Liver (tissue), 9 donors: Measurements from ENCODE around the gene C5. TPM values are rescaled to one million over a fixed set of nuclear protein-coding genes. Genes with fewer than 3 reads are reported as not detected.

Experiments used
- DNase-seq: peaks from one replicate; pipeline ENCODE4 v3.0.0-alpha.2; 2017; ENCODE audit warnings: low spot score
- H3K27ac ChIP-seq, 2 donors: one replicate each; pipeline ENCODE4 v1.7.0; 2013; ENCODE audit warnings: inconsistent platforms in 2 of 2, low read length in 2 of 2, control low read depth in 1 of 2, low read depth in 1 of 2, mild to moderate bottlenecking in 1 of 2
- H3K27me3 ChIP-seq, 4 donors: one replicate each; pipeline versions ENCODE4 v1.6.1 to v1.7.0; 2013; ENCODE audit warnings: low read length in 3 of 4, inconsistent platforms in 1 of 4, mild to moderate bottlenecking in 1 of 4, moderate library complexity in 1 of 4; ENCODE audit not compliant: control insufficient read depth in 4 of 4, insufficient read depth in 4 of 4
- H3K36me3 ChIP-seq, 4 donors: one replicate each; pipeline versions ENCODE4 v1.6.1 to v1.7.0; 2013; ENCODE audit warnings: low read length in 3 of 4, mild to moderate bottlenecking in 3 of 4, low read depth in 1 of 4, moderate library complexity in 1 of 4; ENCODE audit not compliant: control insufficient read depth in 4 of 4, insufficient read depth in 3 of 4
- H3K4me1 ChIP-seq, 4 donors: one replicate each; pipeline versions ENCODE4 v1.6.1 to v1.7.0; 2013; ENCODE audit warnings: low read length in 3 of 4, mild to moderate bottlenecking in 3 of 4, moderate library complexity in 1 of 4; ENCODE audit not compliant: control insufficient read depth in 4 of 4, insufficient read depth in 4 of 4
- H3K4me3 ChIP-seq, 3 donors: one replicate each; pipeline versions ENCODE4 v1.6.1 to v1.7.0; 2013; ENCODE audit warnings: low read length in 3 of 3, control low read depth in 1 of 3, low read depth in 1 of 3, mild to moderate bottlenecking in 1 of 3
- H3K9ac ChIP-seq, 2 donors: one replicate each; pipeline ENCODE4 v1.7.0; 2013; ENCODE audit warnings: low read length in 2 of 2, mild to moderate bottlenecking in 2 of 2, moderate library complexity in 2 of 2, control low read depth in 1 of 2, low read depth in 1 of 2
- H3K9me3 ChIP-seq, 4 donors: one replicate each; pipeline versions ENCODE4 v1.6.1 to v1.7.0; 2013; ENCODE audit warnings: low read length in 3 of 4; ENCODE audit not compliant: control insufficient read depth in 4 of 4
- EGR1 ChIP-seq, 2 donors: IDR thresholded peaks; 2 replicates each; pipeline ENCODE4 v1.6.1; 2016 to 2018; ENCODE audit warnings: antibody characterized with exemption in 2 of 2, low read depth in 2 of 2
- FOXA1 ChIP-seq: IDR thresholded peaks from 2 replicates; pipeline ENCODE4 v1.6.1; 2016; ENCODE audit warnings: antibody characterized with exemption
- FOXA2 ChIP-seq: IDR thresholded peaks from 2 replicates; pipeline ENCODE4 v1.6.1; 2016; ENCODE audit warnings: antibody characterized with exemption
- GABPA ChIP-seq, 2 donors: IDR thresholded peaks in 1 of 2; conservative IDR thresholded peaks in 1 of 2; 2 replicates each; pipeline ENCODE4 v1.6.1; 2016; ENCODE audit warnings: antibody characterized with exemption in 2 of 2, mild to moderate bottlenecking in 1 of 2, moderate library complexity in 1 of 2
- HNF4A ChIP-seq, 2 donors: conservative IDR thresholded peaks; 2 replicates each; pipeline ENCODE4 v1.6.1; 2016; ENCODE audit warnings: antibody characterized with exemption in 2 of 2, mild to moderate bottlenecking in 2 of 2
- HNF4G ChIP-seq: IDR thresholded peaks from 2 replicates; pipeline ENCODE4 v1.6.1; 2016; ENCODE audit warnings: antibody characterized with exemption
- JUND ChIP-seq, 2 donors: IDR thresholded peaks; 2 replicates each; pipeline ENCODE4 v1.6.1; 2016; ENCODE audit warnings: antibody characterized with exemption in 2 of 2
- NR2F2 ChIP-seq: IDR thresholded peaks from 2 replicates; pipeline ENCODE4 v1.6.1; 2016; ENCODE audit warnings: antibody characterized with exemption
- RAD21 ChIP-seq, 2 donors: IDR thresholded peaks; 2 replicates each; pipeline ENCODE4 v1.6.1; 2016; ENCODE audit warnings: antibody characterized with exemption in 2 of 2, mild to moderate bottlenecking in 2 of 2
- RXRA ChIP-seq, 2 donors: IDR thresholded peaks; 2 replicates each; pipeline ENCODE4 v1.6.1; 2017 to 2018; ENCODE audit warnings: antibody characterized with exemption in 2 of 2, mild to moderate bottlenecking in 1 of 2
- SP1 ChIP-seq: IDR thresholded peaks from 2 replicates; pipeline ENCODE4 v1.6.1; 2018; ENCODE audit warnings: antibody characterized with exemption, mild to moderate bottlenecking
- TAF1 ChIP-seq: conservative IDR thresholded peaks from 2 replicates; pipeline ENCODE4 v1.6.1; 2016; ENCODE audit warnings: antibody characterized with exemption, mild to moderate bottlenecking
- YY1 ChIP-seq: IDR thresholded peaks from 2 replicates; pipeline ENCODE4 v1.6.1; 2016; ENCODE audit warnings: antibody characterized with exemption, mild to moderate bottlenecking
- WGBS: extraction: QIAGEN DNeasy Blood & Tissue Kit; methylation state at CpG from one replicate; pipeline ENCODE4 v1.1.7; 2013; 5-methylcytosine and 5-hydroxymethylcytosine counted together
- polyA plus RNA-seq, 2 donors: library from polyadenylated mRNA; stranded (reverse) in 1 of 2; unstranded in 1 of 2; fragments of 200-250 nt in 1 of 2; fragments of >200 nt in 1 of 2; fragmentation: Nextera tagmentation in 1 of 2; extraction: Ambion mirVana in 1 of 2; gene quantifications; one replicate each; pipeline versions ENCODE4 v1.2.1 to v1.2.3, GENCODE V29; 2013 to 2015
- total RNA-seq, 2 donors: library from RNA; depleted of rRNA; stranded (reverse); fragments of >200 nt; gene quantifications; one replicate each; pipeline ENCODE4 v1.2.3, GENCODE V29; 2014
- TF ChIP-seq, protein P1 (sequence below): IDR thresholded peaks from 2 replicates; pipeline ENCODE4 v1.6.1; 2016; ENCODE audit warnings: antibody characterized with exemption
- TF ChIP-seq, protein P2 (sequence below): IDR thresholded peaks from 2 replicates; pipeline ENCODE4 v1.6.1; 2016; ENCODE audit warnings: antibody characterized with exemption
- TF ChIP-seq, protein P3 (sequence below): IDR thresholded peaks from 2 replicates; pipeline ENCODE4 v1.6.1; 2016; ENCODE audit warnings: antibody characterized with exemption
- TF ChIP-seq, protein P4 (sequence below): fragments of 150-350 bp; IDR thresholded peaks from 2 replicates; pipeline ENCODE4 v1.5.1; 2017; ENCODE audit warnings: improper control_type of control experiment, low read depth, low read length; ENCODE audit not compliant: missing input control
- TF ChIP-seq, protein P5 (sequence below): IDR thresholded peaks from 2 replicates; pipeline ENCODE4 v1.6.1; 2016; ENCODE audit warnings: antibody characterized with exemption, mild to moderate bottlenecking
- donor health status: healthy.
- donor health status: healthy.
- donor health status: healthy.
- donor health status: healthy.
- donor health status: healthy.

Gene C5
- total and polyA plus RNA-seq, 4 donors: 127 to 485 (median 361) TPM

DNA sequence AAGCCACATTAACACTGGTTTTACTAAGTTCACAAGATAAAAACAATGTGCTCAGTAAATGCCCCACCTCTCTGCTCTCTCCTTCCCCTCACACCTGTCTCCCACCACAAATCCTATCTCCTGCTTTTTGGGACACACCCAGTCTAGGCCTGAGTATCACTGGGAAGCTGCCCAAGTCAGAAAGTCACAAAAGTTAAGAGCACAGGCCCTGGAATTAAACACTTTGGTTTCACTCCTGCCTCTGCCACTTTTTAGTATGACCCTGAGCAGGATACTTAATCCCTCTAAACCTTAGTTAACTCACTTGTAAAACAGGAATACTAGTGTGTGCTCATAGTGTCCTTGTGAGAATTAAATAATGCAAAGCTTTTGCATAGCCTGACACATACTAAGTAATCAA lies 11.3 kb downstream of the C5 start:
- H3K4me3 ChIP-seq: no peak overlapping the region
- peaks cover 0 to under 1% (median 0%) of the 10 kb centered on the region in 4 donors for H3K4me1 ChIP-seq
- no peaks in the 10 kb centered on the region for H3K9me3 ChIP-seq
- no peak for DNase-seq
- TF ChIP-seq HNF4G (no peak), RAD21 (IDR thresholded peaks at IDR 0.05) (no peak), FOXA1 (no peak), YY1 (no peak), HNF4A (conservative IDR thresholded peaks at IDR 0.05) (no peak), SP1 (no peak), GABPA (IDR thresholded peaks at IDR 0.05 in 1 of 2, conservative IDR thresholded peaks at IDR 0.05 in 1 of 2) (no peak), TAF1 (no peak), JUND (IDR thresholded peaks at IDR 0.05) (no peak)
- TF ChIP-seq, protein P1, sequence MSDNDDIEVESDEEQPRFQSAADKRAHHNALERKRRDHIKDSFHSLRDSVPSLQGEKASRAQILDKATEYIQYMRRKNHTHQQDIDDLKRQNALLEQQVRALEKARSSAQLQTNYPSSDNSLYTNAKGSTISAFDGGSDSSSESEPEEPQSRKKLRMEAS: no peak
- TF ChIP-seq, protein P2, sequence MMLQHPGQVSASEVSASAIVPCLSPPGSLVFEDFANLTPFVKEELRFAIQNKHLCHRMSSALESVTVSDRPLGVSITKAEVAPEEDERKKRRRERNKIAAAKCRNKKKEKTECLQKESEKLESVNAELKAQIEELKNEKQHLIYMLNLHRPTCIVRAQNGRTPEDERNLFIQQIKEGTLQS: no peak
- TF ChIP-seq, protein P3, sequence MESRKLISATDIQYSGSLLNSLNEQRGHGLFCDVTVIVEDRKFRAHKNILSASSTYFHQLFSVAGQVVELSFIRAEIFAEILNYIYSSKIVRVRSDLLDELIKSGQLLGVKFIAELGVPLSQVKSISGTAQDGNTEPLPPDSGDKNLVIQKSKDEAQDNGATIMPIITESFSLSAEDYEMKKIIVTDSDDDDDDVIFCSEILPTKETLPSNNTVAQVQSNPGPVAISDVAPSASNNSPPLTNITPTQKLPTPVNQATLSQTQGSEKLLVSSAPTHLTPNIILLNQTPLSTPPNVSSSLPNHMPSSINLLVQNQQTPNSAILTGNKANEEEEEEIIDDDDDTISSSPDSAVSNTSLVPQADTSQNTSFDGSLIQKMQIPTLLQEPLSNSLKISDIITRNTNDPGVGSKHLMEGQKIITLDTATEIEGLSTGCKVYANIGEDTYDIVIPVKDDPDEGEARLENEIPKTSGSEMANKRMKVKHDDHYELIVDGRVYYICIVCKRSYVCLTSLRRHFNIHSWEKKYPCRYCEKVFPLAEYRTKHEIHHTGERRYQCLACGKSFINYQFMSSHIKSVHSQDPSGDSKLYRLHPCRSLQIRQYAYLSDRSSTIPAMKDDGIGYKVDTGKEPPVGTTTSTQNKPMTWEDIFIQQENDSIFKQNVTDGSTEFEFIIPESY: no peak
- TF ChIP-seq, protein P4, sequence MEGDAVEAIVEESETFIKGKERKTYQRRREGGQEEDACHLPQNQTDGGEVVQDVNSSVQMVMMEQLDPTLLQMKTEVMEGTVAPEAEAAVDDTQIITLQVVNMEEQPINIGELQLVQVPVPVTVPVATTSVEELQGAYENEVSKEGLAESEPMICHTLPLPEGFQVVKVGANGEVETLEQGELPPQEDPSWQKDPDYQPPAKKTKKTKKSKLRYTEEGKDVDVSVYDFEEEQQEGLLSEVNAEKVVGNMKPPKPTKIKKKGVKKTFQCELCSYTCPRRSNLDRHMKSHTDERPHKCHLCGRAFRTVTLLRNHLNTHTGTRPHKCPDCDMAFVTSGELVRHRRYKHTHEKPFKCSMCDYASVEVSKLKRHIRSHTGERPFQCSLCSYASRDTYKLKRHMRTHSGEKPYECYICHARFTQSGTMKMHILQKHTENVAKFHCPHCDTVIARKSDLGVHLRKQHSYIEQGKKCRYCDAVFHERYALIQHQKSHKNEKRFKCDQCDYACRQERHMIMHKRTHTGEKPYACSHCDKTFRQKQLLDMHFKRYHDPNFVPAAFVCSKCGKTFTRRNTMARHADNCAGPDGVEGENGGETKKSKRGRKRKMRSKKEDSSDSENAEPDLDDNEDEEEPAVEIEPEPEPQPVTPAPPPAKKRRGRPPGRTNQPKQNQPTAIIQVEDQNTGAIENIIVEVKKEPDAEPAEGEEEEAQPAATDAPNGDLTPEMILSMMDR: no peak
- no peak overlapping the region for H3K27ac ChIP-seq
- peaks cover 3 to 67% (median 54%) of the 10 kb centered on the region in 4 donors for H3K36me3 ChIP-seq
- no peaks in the 10 kb centered on the region for H3K27me3 ChIP-seq
- no peak overlapping the region for H3K9ac ChIP-seq

DNA sequence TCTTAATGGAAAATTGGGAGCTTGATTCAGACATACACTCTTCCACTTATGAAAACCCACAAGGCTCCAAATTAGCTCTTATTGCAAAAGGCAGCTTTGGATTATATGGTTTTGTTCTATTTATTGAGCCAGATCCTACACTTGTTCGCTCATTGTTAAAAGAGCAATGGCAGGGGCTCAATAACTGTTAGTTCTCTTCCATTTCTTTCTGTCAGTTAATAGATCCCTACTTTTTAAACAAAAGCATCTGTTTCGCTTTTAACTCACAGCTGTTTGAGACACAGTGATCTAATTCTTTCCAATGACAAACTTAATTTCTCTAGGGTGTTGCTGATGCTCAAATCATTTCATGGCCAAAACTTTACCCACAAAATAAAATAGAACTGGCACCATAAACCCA lies 11.7 kb downstream of the C5 start:
- H3K36me3 ChIP-seq: peaks cover 3 to 70% (median 57%) of the 10 kb centered on the region in 4 donors
- TF ChIP-seq JUND (IDR thresholded peaks at IDR 0.05): no peak
- TF ChIP-seq, protein P3: no peak
- TF ChIP-seq, protein P5, sequence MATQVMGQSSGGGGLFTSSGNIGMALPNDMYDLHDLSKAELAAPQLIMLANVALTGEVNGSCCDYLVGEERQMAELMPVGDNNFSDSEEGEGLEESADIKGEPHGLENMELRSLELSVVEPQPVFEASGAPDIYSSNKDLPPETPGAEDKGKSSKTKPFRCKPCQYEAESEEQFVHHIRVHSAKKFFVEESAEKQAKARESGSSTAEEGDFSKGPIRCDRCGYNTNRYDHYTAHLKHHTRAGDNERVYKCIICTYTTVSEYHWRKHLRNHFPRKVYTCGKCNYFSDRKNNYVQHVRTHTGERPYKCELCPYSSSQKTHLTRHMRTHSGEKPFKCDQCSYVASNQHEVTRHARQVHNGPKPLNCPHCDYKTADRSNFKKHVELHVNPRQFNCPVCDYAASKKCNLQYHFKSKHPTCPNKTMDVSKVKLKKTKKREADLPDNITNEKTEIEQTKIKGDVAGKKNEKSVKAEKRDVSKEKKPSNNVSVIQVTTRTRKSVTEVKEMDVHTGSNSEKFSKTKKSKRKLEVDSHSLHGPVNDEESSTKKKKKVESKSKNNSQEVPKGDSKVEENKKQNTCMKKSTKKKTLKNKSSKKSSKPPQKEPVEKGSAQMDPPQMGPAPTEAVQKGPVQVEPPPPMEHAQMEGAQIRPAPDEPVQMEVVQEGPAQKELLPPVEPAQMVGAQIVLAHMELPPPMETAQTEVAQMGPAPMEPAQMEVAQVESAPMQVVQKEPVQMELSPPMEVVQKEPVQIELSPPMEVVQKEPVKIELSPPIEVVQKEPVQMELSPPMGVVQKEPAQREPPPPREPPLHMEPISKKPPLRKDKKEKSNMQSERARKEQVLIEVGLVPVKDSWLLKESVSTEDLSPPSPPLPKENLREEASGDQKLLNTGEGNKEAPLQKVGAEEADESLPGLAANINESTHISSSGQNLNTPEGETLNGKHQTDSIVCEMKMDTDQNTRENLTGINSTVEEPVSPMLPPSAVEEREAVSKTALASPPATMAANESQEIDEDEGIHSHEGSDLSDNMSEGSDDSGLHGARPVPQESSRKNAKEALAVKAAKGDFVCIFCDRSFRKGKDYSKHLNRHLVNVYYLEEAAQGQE: no peak
- TF ChIP-seq HNF4A (conservative IDR thresholded peaks at IDR 0.05): no peak
- TF ChIP-seq, protein P4: no peak
- TF ChIP-seq YY1: no peak
- no peak for TF ChIP-seq SP1
- TF ChIP-seq RXRA (IDR thresholded peaks at IDR 0.05): no peak
- no peak for TF ChIP-seq FOXA2
- no peak for TF ChIP-seq FOXA1
- no peak for TF ChIP-seq GABPA (IDR thresholded peaks at IDR 0.05 in 1 of 2, conservative IDR thresholded peaks at IDR 0.05 in 1 of 2)
- no peak for TF ChIP-seq EGR1 (IDR thresholded peaks at IDR 0.05; ENCODE audit: low read depth in 2 of 2)
- no peak for TF ChIP-seq TAF1
- no peak for TF ChIP-seq NR2F2
- TF ChIP-seq HNF4G: no peak
- TF ChIP-seq, protein P2: no peak
- no peak for TF ChIP-seq RAD21 (IDR thresholded peaks at IDR 0.05)
- TF ChIP-seq, protein P1: no peak
- 97% methylated on average over 2 of the region's 2 CpGs for WGBS

More for the DNA sequence above, 11.7 kb downstream of the C5 start:
- peaks cover 0 to 2% (median 0%) of the 10 kb centered on the region in 4 donors for H3K4me1 ChIP-seq
- no peaks in the 10 kb centered on the region for H3K9me3 ChIP-seq
- no peak overlapping the region for H3K9ac ChIP-seq
- H3K27me3 ChIP-seq: no peaks in the 10 kb centered on the region
- H3K4me3 ChIP-seq: no peak overlapping the region
- no peak overlapping the region for H3K27ac ChIP-seq
- no peak for DNase-seq
